GM19452 (cell line): ENCODE data around the gene KRTAP19-1.

Source experiments
- ATAC-seq: cut with Tn5 transposase; IDR thresholded peaks from one replicate; pipeline ENCODE4 v1.9.1; 2021; ENCODE audit not compliant: unreplicated experiment

Gene KRTAP19-1

GRCh38 chr21:30430170-30430655 lies 50.0 kb downstream of the KRTAP19-1 start, which contains the start of gene KRTAP13-4:
Gene KRTAP13-4 (plus strand): TSS chr21:30430220. CDS start chr21:30430276, 56 bp downstream.
- ATAC-seq, result no peak
